Measurements from ENCODE around the gene SPAG17.
A peak's percentile ranks its signal among the peaks of the same experiment; 100 is the strongest.

Gene SPAG17

DNA sequence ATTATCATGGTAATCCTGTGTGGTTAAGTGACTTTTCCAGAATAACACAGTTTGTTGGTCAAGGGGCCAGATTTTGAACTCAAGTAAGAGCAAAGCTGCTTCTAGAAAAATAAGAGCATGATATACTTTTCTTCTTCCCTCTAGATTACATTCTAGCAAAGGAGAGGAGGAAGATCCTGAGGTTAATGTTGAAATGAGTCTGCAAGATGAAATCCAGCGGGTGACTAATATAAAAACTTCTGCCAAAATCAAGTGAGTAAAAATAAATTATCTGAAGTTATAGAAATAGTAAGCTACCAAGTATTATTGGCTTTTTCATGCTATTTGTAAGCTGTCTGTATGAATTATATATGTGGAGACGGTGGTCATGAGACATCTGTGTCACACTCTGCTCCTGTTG lies 242.7 kb downstream of the SPAG17 start:
- H3K27me3 ChIP-seq (ENCODE audit: insufficient read depth, low read length, poor library complexity) = no peaks in the 10 kb centered on the region
- peaks cover 95% of the 10 kb centered on the region for H3K36me3 ChIP-seq (ENCODE audit: insufficient read depth, low read length)
- H4K20me1 ChIP-seq (ENCODE audit: insufficient read depth, low read length) = no peaks in the 10 kb centered on the region

DNA sequence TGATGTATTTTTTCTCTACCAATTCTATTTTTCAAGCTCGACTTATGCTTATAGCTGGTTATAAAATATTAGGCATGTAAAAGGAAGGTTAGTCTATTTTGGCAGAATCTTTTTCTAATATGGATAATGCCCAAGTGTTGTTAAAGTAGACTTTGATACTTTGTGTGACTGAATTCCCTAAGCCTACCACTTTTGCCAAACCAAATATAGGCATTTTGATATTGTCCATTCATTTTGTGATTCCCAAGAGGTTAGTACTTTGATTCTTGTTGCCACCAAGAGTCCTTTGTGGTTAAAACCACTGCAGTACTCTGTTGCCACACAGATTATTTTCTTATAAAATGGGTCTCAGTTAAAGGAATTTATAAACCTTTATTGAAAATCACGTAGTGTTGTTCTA lies 251.3 kb downstream of the SPAG17 start:
- H3K4me2 ChIP-seq (ENCODE audit: insufficient read depth, low read length) = no peak overlapping the region
- H3K36me3 ChIP-seq (ENCODE audit: insufficient read depth, low read length) = peaks cover 41% of the 10 kb centered on the region
- peaks cover 46% of the 10 kb centered on the region for H3K79me2 ChIP-seq (ENCODE audit: insufficient read depth, low read length)

More for the DNA sequence above, 242.7 kb downstream of the SPAG17 start:
- DNase-seq = no peak
- Histone ChIP-seq H2AFZ (ENCODE audit: low read depth, low read length) (no peak overlapping the region), H3K4me2 (ENCODE audit: insufficient read depth, low read length) (no peak overlapping the region), H3K9me3 (ENCODE audit: insufficient read depth, low read length, severe bottlenecking) (no peaks in the 10 kb centered on the region), H3K4me1 (ENCODE audit: insufficient read depth, low read length) (no peaks in the 10 kb centered on the region), H3K9ac (ENCODE audit: low read depth, low read length) (no peak overlapping the region), H3K4me3 (ENCODE audit: low read depth in 1 of 2, low read length in 2 of 2) (no peak overlapping the region), H3K27ac (ENCODE audit: low read length) (no peak overlapping the region), H3K79me2 (ENCODE audit: insufficient read depth, low read length) (no peaks in the 10 kb centered on the region)
- no peak for ATAC-seq (ENCODE audit: insufficient read depth, low read depth)
- TF ChIP-seq, protein P1, sequence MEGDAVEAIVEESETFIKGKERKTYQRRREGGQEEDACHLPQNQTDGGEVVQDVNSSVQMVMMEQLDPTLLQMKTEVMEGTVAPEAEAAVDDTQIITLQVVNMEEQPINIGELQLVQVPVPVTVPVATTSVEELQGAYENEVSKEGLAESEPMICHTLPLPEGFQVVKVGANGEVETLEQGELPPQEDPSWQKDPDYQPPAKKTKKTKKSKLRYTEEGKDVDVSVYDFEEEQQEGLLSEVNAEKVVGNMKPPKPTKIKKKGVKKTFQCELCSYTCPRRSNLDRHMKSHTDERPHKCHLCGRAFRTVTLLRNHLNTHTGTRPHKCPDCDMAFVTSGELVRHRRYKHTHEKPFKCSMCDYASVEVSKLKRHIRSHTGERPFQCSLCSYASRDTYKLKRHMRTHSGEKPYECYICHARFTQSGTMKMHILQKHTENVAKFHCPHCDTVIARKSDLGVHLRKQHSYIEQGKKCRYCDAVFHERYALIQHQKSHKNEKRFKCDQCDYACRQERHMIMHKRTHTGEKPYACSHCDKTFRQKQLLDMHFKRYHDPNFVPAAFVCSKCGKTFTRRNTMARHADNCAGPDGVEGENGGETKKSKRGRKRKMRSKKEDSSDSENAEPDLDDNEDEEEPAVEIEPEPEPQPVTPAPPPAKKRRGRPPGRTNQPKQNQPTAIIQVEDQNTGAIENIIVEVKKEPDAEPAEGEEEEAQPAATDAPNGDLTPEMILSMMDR (IDR thresholded peaks at IDR 0.05; ENCODE audit: borderline replicate concordance, extremely low read depth, low read length, poor library complexity, severe bottlenecking) = no peak
- TF ChIP-seq EZH2 (IDR thresholded peaks at IDR 0.05; ENCODE audit: borderline replicate concordance, low read depth, low read length, severe bottlenecking) = no peak

DNA sequence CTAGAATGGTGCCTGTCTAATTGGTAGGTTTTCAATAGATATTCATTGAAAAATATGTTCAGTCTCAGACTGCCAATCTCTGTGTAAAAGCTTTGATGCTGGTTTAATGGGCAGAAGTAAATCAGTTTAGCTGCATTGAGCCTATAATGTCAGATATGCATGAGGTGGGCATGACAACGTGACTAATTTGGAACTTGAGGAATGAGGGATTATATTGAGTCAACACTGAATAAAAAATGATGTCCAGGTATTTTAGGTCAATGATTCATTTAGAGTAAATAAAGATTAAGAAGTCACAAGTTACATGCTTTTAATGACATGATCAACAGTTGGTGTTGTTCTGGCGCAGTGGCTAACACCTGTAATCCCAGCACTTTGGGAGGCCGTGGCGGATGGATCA lies 252.5 kb downstream of the SPAG17 start:
- no peak for DNase-seq
- peaks cover 29% of the 10 kb centered on the region for H3K36me3 ChIP-seq (ENCODE audit: insufficient read depth, low read length)
- H4K20me1 ChIP-seq (ENCODE audit: insufficient read depth, low read length) = peaks cover 25% of the 10 kb centered on the region; the same call in 1 of the 2 replicates
- no peak overlapping the region for H3K4me3 ChIP-seq (ENCODE audit: low read depth in 1 of 2, low read length in 2 of 2)
- peak overlapping the region; percentile 89; the same call in 1 of the 2 replicates for H3K4me2 ChIP-seq (ENCODE audit: insufficient read depth, low read length)
- H3K9me3 ChIP-seq (ENCODE audit: insufficient read depth, low read length, severe bottlenecking) = no peaks in the 10 kb centered on the region
- no peak for ATAC-seq (ENCODE audit: insufficient read depth, low read depth)
- no peak for TF ChIP-seq EZH2 (IDR thresholded peaks at IDR 0.05; ENCODE audit: borderline replicate concordance, low read depth, low read length, severe bottlenecking)
- TF ChIP-seq, protein P1 (IDR thresholded peaks at IDR 0.05; ENCODE audit: borderline replicate concordance, extremely low read depth, low read length, poor library complexity, severe bottlenecking) = no peak
- H3K27ac ChIP-seq (ENCODE audit: low read length) = no peak overlapping the region
- H3K4me1 ChIP-seq (ENCODE audit: insufficient read depth, low read length) = peaks cover 39% of the 10 kb centered on the region
- peaks cover 58% of the 10 kb centered on the region for H3K79me2 ChIP-seq (ENCODE audit: insufficient read depth, low read length)
- no peak overlapping the region for H2AFZ ChIP-seq (ENCODE audit: low read depth, low read length)
- no peaks in the 10 kb centered on the region for H3K27me3 ChIP-seq (ENCODE audit: insufficient read depth, low read length, poor library complexity)
- H3K9ac ChIP-seq (ENCODE audit: low read depth, low read length) = no peak overlapping the region

More for the DNA sequence above, 251.3 kb downstream of the SPAG17 start:
- Histone ChIP-seq H3K4me3 (ENCODE audit: low read depth in 1 of 2, low read length in 2 of 2) (no peak overlapping the region), H4K20me1 (ENCODE audit: insufficient read depth, low read length) (peaks cover 22% of the 10 kb centered on the region; the same call in 1 of the 2 replicates), H3K4me1 (ENCODE audit: insufficient read depth, low read length) (peaks cover 27% of the 10 kb centered on the region), H3K27me3 (ENCODE audit: insufficient read depth, low read length, poor library complexity) (no peaks in the 10 kb centered on the region), H3K9ac (ENCODE audit: low read depth, low read length) (no peak overlapping the region), H3K27ac (ENCODE audit: low read length) (no peak overlapping the region), H2AFZ (ENCODE audit: low read depth, low read length) (no peak overlapping the region), H3K9me3 (ENCODE audit: insufficient read depth, low read length, severe bottlenecking) (no peaks in the 10 kb centered on the region)
- no peak for ATAC-seq (ENCODE audit: insufficient read depth, low read depth)
- TF ChIP-seq, protein P1 (IDR thresholded peaks at IDR 0.05; ENCODE audit: borderline replicate concordance, extremely low read depth, low read length, poor library complexity, severe bottlenecking) = no peak
- no peak for TF ChIP-seq EZH2 (IDR thresholded peaks at IDR 0.05; ENCODE audit: borderline replicate concordance, low read depth, low read length, severe bottlenecking)
- DNase-seq = no peak
